GM10248 (cell line): Measurements from ENCODE around the gene CTDSP2.

Experiments
- CTCF ChIA-PET: fragments of 300-600 bp; sonication (Branson Sonifier 250); formaldehyde crosslinking; extraction: SDS; loops from one replicate; lab custom pipeline; 2021; ENCODE audit warnings: antibody characterized with exemption; lab: Yijun Ruan, JAX
- POLR2A ChIA-PET: fragments of 350-650 bp; sonication (Branson Sonifier 250); formaldehyde crosslinking; extraction: SDS; loops from one replicate; lab custom pipeline; 2020; ENCODE audit warnings: antibody characterized with exemption; lab: Yijun Ruan, JAX
- DNase-seq: peaks from one replicate; pipeline ENCODE4 v3.0.0; 2012; ENCODE audit errors: extremely low spot score
- TF ChIP-seq, protein P1 (sequence below): IDR thresholded peaks from 2 replicates; pipeline ENCODE4 v1.5.1; 2012; ENCODE audit warnings: mild to moderate bottlenecking, low read depth; ENCODE audit errors: extremely low read depth, missing control alignments, control extremely low read depth

Gene CTDSP2

GRCh38 chr12:57813111-57813970 is 33.2 kb downstream of the CTDSP2 start:
- TF ChIP-seq, protein P1, sequence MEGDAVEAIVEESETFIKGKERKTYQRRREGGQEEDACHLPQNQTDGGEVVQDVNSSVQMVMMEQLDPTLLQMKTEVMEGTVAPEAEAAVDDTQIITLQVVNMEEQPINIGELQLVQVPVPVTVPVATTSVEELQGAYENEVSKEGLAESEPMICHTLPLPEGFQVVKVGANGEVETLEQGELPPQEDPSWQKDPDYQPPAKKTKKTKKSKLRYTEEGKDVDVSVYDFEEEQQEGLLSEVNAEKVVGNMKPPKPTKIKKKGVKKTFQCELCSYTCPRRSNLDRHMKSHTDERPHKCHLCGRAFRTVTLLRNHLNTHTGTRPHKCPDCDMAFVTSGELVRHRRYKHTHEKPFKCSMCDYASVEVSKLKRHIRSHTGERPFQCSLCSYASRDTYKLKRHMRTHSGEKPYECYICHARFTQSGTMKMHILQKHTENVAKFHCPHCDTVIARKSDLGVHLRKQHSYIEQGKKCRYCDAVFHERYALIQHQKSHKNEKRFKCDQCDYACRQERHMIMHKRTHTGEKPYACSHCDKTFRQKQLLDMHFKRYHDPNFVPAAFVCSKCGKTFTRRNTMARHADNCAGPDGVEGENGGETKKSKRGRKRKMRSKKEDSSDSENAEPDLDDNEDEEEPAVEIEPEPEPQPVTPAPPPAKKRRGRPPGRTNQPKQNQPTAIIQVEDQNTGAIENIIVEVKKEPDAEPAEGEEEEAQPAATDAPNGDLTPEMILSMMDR, result no peak
- CTCF ChIA-PET, result interaction anchor here (1.1 to 5.0 kb wide), 7 partner anchors 10 to 89 kb away, joined by 3 to 30 read pairs (median 4); partner anchors contain the start of gene TSFM
- POLR2A ChIA-PET, result no interaction called here
- DNase-seq, result no peak

- DNase-seq, result no peak
- CTCF ChIA-PET, result interaction anchor here (1.5 to 5.0 kb wide), 4 partner anchors 8 to 91 kb away, joined by 4 to 30 read pairs (median 8); no protein-coding TSS in a partner anchor
- POLR2A ChIA-PET, result no interaction called here
- TF ChIP-seq, protein P1, result no peak
These were observed 35.3 kb downstream of the CTDSP2 start for GRCh38 chr12:57811028-57811755.

- TF ChIP-seq, protein P1, result no peak
- CTCF ChIA-PET, result interaction anchor here (1.8 to 4.2 kb wide), 3 partner anchors 9 to 95 kb away, joined by 9 to 23 read pairs (median 10); partner anchors contain the start of gene TSFM
- POLR2A ChIA-PET, result no interaction called here
These were observed 36.1 kb downstream of the CTDSP2 start for GRCh38 chr12:57810450-57810849.

GRCh38 chr12:57809425-57809824 is 37.1 kb downstream of the CTDSP2 start:
- CTCF ChIA-PET, result interaction anchor here (1.1 to 4.2 kb wide), 3 partner anchors 16 to 96 kb away, joined by 3 to 23 read pairs (median 9); partner anchors contain the start of gene TSFM
- POLR2A ChIA-PET, result no interaction called here
- no peak for DNase-seq
- TF ChIP-seq, protein P1, result no peak

More at GRCh38 chr12:57810450-57810849, 36.1 kb downstream of the CTDSP2 start:
- DNase-seq, result no peak

DNA sequence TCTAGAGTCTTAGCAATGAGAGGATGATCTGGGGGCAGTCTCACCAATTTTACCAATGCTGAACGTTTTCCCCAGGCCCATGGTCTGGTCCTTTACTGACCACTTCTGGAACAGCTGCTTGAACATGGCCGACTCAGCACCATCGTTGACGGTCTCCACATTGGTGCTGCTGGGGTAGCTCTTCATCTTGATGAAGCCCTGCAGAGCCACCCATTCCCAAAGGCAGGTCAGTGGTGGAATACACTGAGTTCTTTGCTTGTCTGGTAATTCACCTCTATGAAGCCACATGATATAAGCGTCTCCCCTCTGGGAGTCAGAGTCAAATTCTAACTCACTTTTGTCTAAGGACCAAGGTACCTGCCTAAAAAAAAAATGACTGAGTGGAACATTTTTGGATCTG is 38.2 kb downstream of the CTDSP2 start:
- TF ChIP-seq, protein P1, result no peak
- no peak for DNase-seq
- ChIA-PET POLR2A (no interaction called here), CTCF (interaction anchor here (1.0 to 4.2 kb wide), 5 partner anchors 9 to 97 kb away, joined by 3 to 23 read pairs (median 7); partner anchors contain the start of gene TSFM)

DNA sequence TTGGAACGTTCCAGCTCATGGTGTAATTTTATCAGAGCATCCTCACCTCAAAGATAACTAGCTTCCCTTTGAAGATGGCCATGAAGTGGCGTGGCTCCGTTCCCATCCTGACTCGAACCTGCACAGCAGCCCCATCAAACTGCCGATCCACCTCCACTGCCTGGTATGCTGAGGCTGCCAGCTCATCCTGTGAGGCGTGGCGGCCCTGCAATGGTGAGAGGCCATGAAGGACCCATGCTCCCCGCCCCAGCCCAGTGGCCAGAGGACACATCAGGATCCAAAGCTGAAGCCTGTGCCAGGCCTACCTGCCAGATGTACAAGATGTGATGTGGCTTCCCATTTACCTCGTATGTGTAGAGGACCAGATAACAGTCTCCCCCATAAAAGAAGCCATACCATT is 39.2 kb downstream of the CTDSP2 start:
- no peak for DNase-seq
- CTCF ChIA-PET, result interaction anchor here (0.8 to 4.2 kb wide), 7 partner anchors 9 to 98 kb away, joined by 3 to 23 read pairs (median 4); partner anchors contain the start of genes AVIL and TSFM
- POLR2A ChIA-PET, result no interaction called here
- TF ChIP-seq, protein P1, result no peak
